ENCODE data around the gene RAD51B.

RAD51B gene

DNA sequence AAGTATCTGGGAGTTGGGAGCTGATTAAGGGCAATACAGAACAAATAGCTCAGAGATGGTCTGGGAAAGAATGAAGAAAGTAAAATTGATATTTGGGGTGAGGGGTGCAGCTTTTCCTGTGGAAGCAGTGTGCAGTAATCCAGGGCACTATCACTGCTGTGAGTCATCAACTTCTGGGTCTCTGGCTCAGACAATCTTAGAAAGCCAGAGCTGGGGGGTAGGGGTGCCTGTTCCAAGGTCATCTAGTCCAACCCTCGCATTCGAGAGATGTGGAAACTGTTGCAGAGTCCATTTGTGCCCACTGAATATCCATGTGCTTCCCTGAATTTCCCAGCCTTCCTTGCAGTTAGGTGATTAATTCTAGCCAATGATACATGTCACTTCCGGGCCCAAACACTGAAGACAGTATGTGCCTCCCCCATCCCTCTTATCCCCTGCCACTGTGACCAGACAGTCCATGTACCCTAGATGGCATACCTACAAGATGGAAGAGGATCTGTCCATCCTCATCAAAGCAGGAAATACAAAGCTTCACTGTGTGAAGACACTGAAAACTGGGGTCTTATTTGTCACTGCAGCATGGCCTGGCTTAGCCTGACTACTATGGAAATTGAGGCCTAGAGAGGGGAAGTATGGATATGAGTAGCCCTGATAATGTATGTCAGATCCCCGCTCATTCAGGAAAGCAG is 921.4 kb downstream of the RAD51B start:
- FAIRE-seq (no peak), DNase-seq (ENCODE audit: insufficient read length, low spot score) (no peak)
- TF ChIP-seq, protein P1, sequence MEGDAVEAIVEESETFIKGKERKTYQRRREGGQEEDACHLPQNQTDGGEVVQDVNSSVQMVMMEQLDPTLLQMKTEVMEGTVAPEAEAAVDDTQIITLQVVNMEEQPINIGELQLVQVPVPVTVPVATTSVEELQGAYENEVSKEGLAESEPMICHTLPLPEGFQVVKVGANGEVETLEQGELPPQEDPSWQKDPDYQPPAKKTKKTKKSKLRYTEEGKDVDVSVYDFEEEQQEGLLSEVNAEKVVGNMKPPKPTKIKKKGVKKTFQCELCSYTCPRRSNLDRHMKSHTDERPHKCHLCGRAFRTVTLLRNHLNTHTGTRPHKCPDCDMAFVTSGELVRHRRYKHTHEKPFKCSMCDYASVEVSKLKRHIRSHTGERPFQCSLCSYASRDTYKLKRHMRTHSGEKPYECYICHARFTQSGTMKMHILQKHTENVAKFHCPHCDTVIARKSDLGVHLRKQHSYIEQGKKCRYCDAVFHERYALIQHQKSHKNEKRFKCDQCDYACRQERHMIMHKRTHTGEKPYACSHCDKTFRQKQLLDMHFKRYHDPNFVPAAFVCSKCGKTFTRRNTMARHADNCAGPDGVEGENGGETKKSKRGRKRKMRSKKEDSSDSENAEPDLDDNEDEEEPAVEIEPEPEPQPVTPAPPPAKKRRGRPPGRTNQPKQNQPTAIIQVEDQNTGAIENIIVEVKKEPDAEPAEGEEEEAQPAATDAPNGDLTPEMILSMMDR (IDR thresholded peaks at IDR 0.05; ENCODE audit: insufficient read depth, missing control alignments) = no peak

GRCh38 chr14:68741477-68741791 is 921.9 kb downstream of the RAD51B start:
- TF ChIP-seq, protein P1 (IDR thresholded peaks at IDR 0.05; ENCODE audit: insufficient read depth, missing control alignments) = no peak
- no peak for DNase-seq (ENCODE audit: insufficient read length, low spot score)
- no peak for FAIRE-seq

DNA sequence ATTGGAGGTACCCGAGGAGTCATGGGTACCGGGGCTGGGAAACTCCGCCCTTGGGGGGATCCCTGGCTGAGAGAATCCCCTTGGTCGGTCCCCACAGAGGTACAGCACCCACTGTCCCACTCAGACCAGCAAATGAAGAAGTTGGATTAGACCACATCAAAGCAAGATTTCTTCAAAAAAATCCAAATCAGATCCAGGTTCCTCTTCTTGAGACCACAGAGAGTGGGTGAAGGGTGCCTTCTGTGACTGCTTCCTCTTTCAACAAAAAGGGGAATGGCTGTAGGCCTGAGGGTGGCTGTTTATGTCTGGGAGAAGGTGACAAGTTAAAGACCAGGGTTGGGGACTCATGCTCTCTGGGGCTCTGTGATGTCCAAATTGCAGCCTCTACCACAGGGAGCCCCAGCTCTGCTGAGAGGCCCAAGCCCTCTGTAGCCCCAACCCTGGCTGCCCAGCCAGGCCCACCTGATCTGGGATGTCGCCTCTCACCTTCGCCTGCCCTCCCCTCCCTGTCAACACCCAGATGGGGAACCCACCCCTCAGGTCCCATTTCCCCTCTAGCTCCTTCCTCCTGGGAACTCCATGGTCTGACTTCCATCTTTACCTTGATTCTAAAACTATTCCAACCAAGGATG is 922.4 kb downstream of the RAD51B start:
- FAIRE-seq (no peak), DNase-seq (ENCODE audit: insufficient read length, low spot score) (no peak)
- TF ChIP-seq, protein P1 (IDR thresholded peaks at IDR 0.05; ENCODE audit: insufficient read depth, missing control alignments) = no peak

- TF ChIP-seq, protein P1 (IDR thresholded peaks at IDR 0.05; ENCODE audit: insufficient read depth, missing control alignments) = no peak
- FAIRE-seq (no peak), DNase-seq (ENCODE audit: insufficient read length, low spot score) (no peak)
These were observed 925.0 kb downstream of the RAD51B start for GRCh38 chr14:68744613-68745012.

GRCh38 chr14:68747393-68747792 is 927.8 kb downstream of the RAD51B start:
- FAIRE-seq = no peak
- no peak for DNase-seq (ENCODE audit: insufficient read length, low spot score)
- TF ChIP-seq, protein P1 (IDR thresholded peaks at IDR 0.05; ENCODE audit: insufficient read depth, missing control alignments) = no peak

DNA sequence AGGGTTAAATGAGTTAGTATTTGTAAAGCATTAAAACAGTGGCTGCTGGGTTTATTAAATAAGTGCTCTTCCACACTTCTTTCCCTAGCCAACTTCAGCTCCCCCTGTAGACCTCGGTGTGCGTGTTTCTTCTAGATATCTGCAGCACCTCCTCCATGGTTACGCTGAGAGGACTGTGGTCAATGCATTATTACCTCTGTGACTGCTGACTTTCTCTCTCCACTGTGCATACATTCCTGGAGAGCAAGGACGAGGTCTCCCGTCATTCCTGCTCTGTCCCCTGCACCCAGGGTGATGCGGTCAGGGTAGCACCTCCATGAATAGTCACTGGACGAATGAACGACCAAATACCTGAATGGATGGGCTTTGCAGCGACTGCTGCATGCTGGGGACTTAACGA is 928.7 kb downstream of the RAD51B start:
- FAIRE-seq (no peak), DNase-seq (ENCODE audit: insufficient read length, low spot score) (no peak)
- TF ChIP-seq, protein P1 (IDR thresholded peaks at IDR 0.05; ENCODE audit: insufficient read depth, missing control alignments) = no peak

DNA sequence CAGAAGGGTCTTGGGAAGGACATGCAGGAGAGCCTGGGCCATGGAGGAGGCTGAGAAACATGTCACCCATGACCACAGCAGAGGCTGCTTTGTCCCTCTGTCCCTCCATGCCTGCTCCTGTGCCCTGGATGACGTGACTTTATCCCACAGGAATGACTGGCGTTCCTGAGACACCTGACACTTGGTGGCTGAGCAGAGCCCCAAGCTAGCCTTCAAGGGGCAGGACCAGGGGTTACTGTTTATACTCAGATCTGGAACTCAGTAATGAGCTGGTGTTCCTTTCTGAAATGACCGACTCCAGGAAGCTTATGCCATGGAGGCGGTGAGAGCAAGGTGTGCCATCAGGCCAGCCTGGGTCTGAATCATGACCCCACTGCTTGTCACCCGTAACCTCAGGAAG is 929.1 kb downstream of the RAD51B start:
- no peak for FAIRE-seq
- TF ChIP-seq, protein P1 (IDR thresholded peaks at IDR 0.05; ENCODE audit: insufficient read depth, missing control alignments) = no peak
- no peak for DNase-seq (ENCODE audit: insufficient read length, low spot score)
